HUES6 (cell line): Measurements from ENCODE around the gene NINJ1.
A peak's percentile ranks its signal among the peaks of the same experiment; 100 is the strongest.
"Not testable (repeated sequence)": the region's sequence is repeated elsewhere in the genome, so short reads cannot be mapped to it uniquely, and the experiment has no call there.

Experiments
- H3K27ac ChIP-seq: 2 replicates; pipeline ENCODE4 v1.7.0; 2013; ENCODE audit warnings: low read depth, mild to moderate bottlenecking, low read length, inconsistent platforms
- H3K27me3 ChIP-seq: 2 replicates; pipeline ENCODE4 v1.6.1; 2013; ENCODE audit warnings: low read length; ENCODE audit not compliant: control insufficient read depth, insufficient read depth
- H3K36me3 ChIP-seq: 2 replicates; pipeline ENCODE4 v1.6.1; 2013; ENCODE audit warnings: low read length; ENCODE audit not compliant: control insufficient read depth, insufficient read depth
- H3K4me1 ChIP-seq: 2 replicates; pipeline ENCODE4 v1.6.1; 2013; ENCODE audit warnings: low read length; ENCODE audit not compliant: control insufficient read depth, insufficient read depth
- H3K4me3 ChIP-seq: 2 replicates; pipeline ENCODE4 v1.5.1; 2013; ENCODE audit warnings: low read depth, low read length
- H3K9ac ChIP-seq: one replicate; pipeline ENCODE4 v1.6.1; 2013; ENCODE audit warnings: mild to moderate bottlenecking, low read length
- H3K9me3 ChIP-seq: 2 replicates; pipeline ENCODE4 v1.6.1; 2013; ENCODE audit warnings: low read depth, low read length; ENCODE audit not compliant: control insufficient read depth, insufficient read depth

Gene NINJ1

GRCh38 chr9:93108291-93109041, 25.6 kb downstream of the NINJ1 start:
- Histone ChIP-seq H3K9ac (no peak overlapping the region), H3K4me1 (no peaks in the 10 kb centered on the region; the same call in 1 of the 2 replicates), H3K4me3 (no peak overlapping the region), H3K36me3 (no peaks in the 10 kb centered on the region), H3K9me3 (no peaks in the 10 kb centered on the region; the same call in 1 of the 2 replicates), H3K27ac (no peak overlapping the region), H3K27me3 (no peaks in the 10 kb centered on the region)

DNA sequence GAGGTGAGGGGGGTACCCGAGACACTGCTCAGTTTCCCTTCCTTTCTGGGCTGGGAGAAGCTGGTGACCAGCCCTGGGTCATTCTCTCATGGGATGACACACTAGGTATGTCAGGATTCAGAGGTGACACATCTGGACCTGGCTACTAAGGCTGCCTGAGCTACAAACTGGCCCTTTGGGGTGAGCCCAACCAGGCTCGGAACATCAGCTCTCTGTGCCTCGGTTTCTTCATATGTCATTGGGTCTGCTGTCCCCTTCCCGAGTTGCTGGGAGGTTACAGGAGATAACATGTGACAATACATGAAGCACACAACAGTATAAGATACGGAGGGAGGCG, 26.3 kb downstream of the NINJ1 start:
- Histone ChIP-seq H3K9me3 (no peaks in the 10 kb centered on the region; the same call in 1 of the 2 replicates), H3K4me1 (no peaks in the 10 kb centered on the region; the same call in 1 of the 2 replicates), H3K36me3 (no peaks in the 10 kb centered on the region), H3K27ac (no peak overlapping the region), H3K9ac (no peak overlapping the region), H3K4me3 (no peak overlapping the region), H3K27me3 (no peaks in the 10 kb centered on the region)

DNA sequence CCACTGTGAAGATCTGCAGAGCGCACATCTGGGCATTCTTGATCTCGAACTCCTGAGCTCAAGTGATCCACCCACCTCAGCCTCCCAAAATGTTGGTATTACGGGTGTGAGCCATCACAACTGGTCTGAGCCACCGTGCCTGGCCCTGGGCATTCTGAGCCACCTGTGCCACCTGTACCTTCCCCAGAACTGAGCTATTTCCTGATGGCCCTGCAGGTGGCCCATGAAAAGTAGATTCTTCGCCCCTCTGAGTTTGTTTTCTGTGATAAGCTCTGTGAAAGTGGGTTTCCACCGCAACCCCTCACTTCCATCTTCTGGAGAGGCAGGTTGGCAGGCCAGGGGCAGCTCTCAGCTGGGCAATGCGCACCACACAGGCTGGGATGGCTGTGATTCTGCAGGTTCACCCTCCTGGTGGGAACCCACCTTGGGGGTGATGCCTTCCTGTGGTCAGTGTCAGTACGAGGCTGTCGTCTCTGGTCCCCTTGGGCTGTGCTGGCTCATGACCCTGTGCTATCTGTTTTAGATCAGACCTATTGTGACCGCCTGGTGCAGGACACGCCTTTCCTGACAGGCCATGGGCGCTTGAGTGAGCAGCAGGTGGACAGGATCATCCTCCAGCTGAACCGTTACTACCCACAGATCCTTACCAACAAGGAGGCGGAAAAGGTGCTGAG, 26.8 kb downstream of the NINJ1 start:
- Histone ChIP-seq H3K9ac (no peak overlapping the region), H3K4me3 (no peak overlapping the region), H3K9me3 (no peaks in the 10 kb centered on the region; the same call in 1 of the 2 replicates), H3K27me3 (no peaks in the 10 kb centered on the region), H3K4me1 (no peaks in the 10 kb centered on the region; the same call in 1 of the 2 replicates), H3K36me3 (no peaks in the 10 kb centered on the region), H3K27ac (no peak overlapping the region)

- Histone ChIP-seq H3K36me3 (no peaks in the 10 kb centered on the region), H3K9ac (no peak overlapping the region), H3K27me3 (no peaks in the 10 kb centered on the region), H3K4me3 (no peak overlapping the region), H3K9me3 (no peaks in the 10 kb centered on the region; the same call in 1 of the 2 replicates), H3K27ac (no peak overlapping the region), H3K4me1 (no peaks in the 10 kb centered on the region)
These were observed 28.4 kb downstream of the NINJ1 start for GRCh38 chr9:93105620-93106019.

DNA sequence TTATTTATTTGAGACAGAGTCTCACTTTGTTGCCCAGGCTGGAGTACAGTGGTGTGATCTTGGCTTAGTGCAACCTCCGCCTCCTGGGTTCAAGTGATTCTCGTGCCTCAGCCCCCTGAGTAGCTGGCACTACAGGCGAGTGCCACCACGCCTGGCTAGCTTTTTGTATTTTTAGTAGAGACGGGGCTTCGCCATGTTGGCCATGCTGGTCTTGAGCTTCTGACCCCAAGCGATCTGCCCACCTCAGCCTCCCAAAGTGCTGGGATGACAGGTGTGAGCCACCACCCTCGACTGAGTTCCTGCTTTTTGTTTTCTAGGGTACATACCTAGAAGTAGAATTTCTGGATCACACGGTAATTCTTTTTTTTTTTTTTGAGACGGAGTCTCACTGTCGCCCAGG, 33.0 kb downstream of the NINJ1 start:
- not testable (repeated sequence) for H3K9me3 ChIP-seq, H3K9ac ChIP-seq, H3K36me3 ChIP-seq, H3K4me3 ChIP-seq, H3K27me3 ChIP-seq, H3K27ac ChIP-seq, H3K4me1 ChIP-seq

- Histone ChIP-seq H3K36me3 (no peaks in the 10 kb centered on the region), H3K27me3 (no peaks in the 10 kb centered on the region), H3K4me1 (peaks cover 8% of the 10 kb centered on the region), H3K9me3 (no peaks in the 10 kb centered on the region; the same call in 1 of the 2 replicates), H3K9ac (no peak overlapping the region), H3K4me3 (no peak overlapping the region), H3K27ac (no peak overlapping the region)
These were observed 33.8 kb downstream of the NINJ1 start for GRCh38 chr9:93100276-93100636.

DNA sequence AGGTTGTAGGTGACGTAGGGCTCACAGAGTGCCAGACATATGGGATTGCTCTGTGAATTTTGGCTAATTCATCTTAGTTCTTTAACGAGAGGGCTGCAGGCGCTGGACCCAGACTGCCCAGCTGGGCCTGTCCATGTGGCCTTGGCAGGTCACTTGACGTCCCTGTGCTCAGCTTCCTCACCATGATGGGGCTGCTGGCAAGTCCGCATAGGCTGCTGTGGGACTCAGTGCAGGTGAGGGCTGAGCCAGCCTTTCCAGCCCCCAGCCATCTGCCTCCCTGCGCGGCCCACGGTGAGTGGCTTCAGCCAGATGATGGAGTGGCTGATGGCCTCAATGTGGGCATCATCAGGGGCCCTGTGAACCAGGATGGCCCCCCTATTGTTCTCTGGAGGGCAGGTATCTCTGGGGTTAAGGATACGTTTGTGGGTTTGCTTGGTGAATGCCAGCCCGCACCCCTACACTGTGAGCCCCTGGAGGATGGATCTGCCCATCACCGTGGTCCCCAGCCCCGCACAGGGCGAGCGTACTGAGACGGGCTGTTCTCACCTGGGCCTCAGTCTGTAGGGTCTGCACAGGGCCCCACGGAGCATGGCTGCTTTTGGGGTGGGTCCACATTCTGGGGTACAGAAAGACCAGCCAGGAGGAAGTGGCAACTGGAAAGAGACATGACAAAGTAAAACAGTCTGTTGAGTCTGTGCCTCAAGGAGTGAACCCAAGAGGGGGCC, 34.3 kb downstream of the NINJ1 start:
- Histone ChIP-seq H3K27ac (no peak overlapping the region), H3K27me3 (no peaks in the 10 kb centered on the region), H3K9ac (no peak overlapping the region), H3K36me3 (no peaks in the 10 kb centered on the region), H3K4me3 (no peak overlapping the region), H3K4me1 (peaks cover 13% of the 10 kb centered on the region), H3K9me3 (no peaks in the 10 kb centered on the region; the same call in 1 of the 2 replicates)

GRCh38 chr9:93098236-93098946, 35.7 kb downstream of the NINJ1 start:
- no peaks in the 10 kb centered on the region for H3K9me3 ChIP-seq
- H3K27ac ChIP-seq, result no peak overlapping the region
- H3K4me1 ChIP-seq, result peaks cover 16% of the 10 kb centered on the region
- H3K9ac ChIP-seq, result no peak overlapping the region
- H3K36me3 ChIP-seq, result no peaks in the 10 kb centered on the region
- H3K4me3 ChIP-seq, result no peak overlapping the region
- H3K27me3 ChIP-seq, result no peaks in the 10 kb centered on the region

GRCh38 chr9:93097511-93098201, 36.4 kb downstream of the NINJ1 start:
- H3K27ac ChIP-seq, result no peak overlapping the region
- H3K9ac ChIP-seq, result no peak overlapping the region
- peak overlapping the region; percentile 89 for H3K4me3 ChIP-seq
- no peaks in the 10 kb centered on the region for H3K27me3 ChIP-seq
- peaks cover 16% of the 10 kb centered on the region for H3K4me1 ChIP-seq
- H3K36me3 ChIP-seq, result no peaks in the 10 kb centered on the region
- no peaks in the 10 kb centered on the region for H3K9me3 ChIP-seq

DNA sequence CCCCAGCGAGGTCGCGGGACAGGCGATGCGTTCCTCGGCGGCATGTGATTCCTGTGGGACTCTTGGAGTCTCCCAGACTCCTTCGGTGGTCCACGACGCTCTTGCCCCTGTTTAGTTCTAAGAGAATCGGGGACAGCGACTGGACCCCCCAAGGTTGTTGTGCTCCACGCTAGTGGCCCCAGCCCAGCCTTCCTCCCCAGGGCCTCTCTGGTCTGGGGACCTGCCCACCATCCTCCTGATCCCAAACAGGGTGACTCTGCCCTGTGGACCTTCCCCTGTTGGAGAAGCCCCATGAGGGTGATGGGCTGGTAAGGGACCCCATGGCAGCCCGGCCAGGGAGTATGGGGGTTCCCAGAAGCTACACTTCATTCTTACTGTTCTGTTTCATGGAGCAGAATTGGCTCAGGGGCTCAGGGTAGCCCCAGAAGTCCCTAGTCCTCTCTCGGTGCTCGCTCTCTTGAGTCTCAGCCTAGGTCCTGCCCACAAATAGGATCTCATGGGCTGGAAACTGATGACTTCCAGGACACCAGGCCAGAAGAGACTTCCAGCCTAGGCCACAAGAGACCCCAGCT, 37.2 kb downstream of the NINJ1 start:
- Histone ChIP-seq H3K9me3 (no peaks in the 10 kb centered on the region), H3K4me1 (peaks cover 16% of the 10 kb centered on the region), H3K9ac (no peak overlapping the region), H3K36me3 (no peaks in the 10 kb centered on the region), H3K27me3 (no peaks in the 10 kb centered on the region), H3K4me3 (peak overlapping the region; percentile 89), H3K27ac (no peak overlapping the region)
